GM23338 (cell line): ENCODE data around the gene BTBD1. TPM values are rescaled to one million over a fixed set of nuclear protein-coding genes. Genes with fewer than 3 reads are reported as not detected.

Experiments used
- ATAC-seq: fragments of 200-7000 bp; cut with Tn5 transposase; 3 replicates; pipeline ENCODE4 v1.9.1; 2020
- DNase-seq: peaks from one replicate; pipeline ENCODE4 v3.0.0-alpha.2; 2015; ENCODE audit warnings: low spot score
- H2AFZ ChIP-seq: fragments of 200-600 bp; sonication (generic); 2 replicates; pipeline ENCODE4 v1.8.0; 2016; ENCODE audit warnings: antibody characterized with exemption, mild to moderate bottlenecking, moderate library complexity
- H3F3A ChIP-seq: fragments of 200-600 bp; sonication (generic); replicated peaks from 2 replicates; pipeline ENCODE4 v1.8.0; 2017; ENCODE audit warnings: antibody characterized with exemption, mixed run types, low read depth
- H3K27ac ChIP-seq: fragments of 200-600 bp; sonication (generic); 2 replicates; pipeline ENCODE4 v1.6.1; 2016; ENCODE audit warnings: low read depth
- H3K27me3 ChIP-seq: fragments of 200-600 bp; sonication (generic); 2 replicates; pipeline ENCODE4 v1.8.0; 2016; ENCODE audit warnings: mild to moderate bottlenecking, mixed run types, moderate library complexity; ENCODE audit not compliant: insufficient read depth
- H3K36me3 ChIP-seq: fragments of 200-600 bp; sonication (generic); 2 replicates; pipeline ENCODE4 v1.8.0; 2016; ENCODE audit warnings: mild to moderate bottlenecking; ENCODE audit not compliant: insufficient read depth
- H3K4me1 ChIP-seq: fragments of 200-600 bp; sonication (generic); 2 replicates; pipeline ENCODE4 v1.8.0; 2016; ENCODE audit warnings: mild to moderate bottlenecking, moderate library complexity; ENCODE audit not compliant: insufficient read depth
- H3K4me2 ChIP-seq: fragments of 200-600 bp; sonication (generic); 2 replicates; pipeline ENCODE4 v1.7.1; 2017; ENCODE audit warnings: mixed run types
- H3K4me3 ChIP-seq: fragments of 200-600 bp; sonication (generic); 2 replicates; pipeline ENCODE4 v1.6.1; 2016; ENCODE audit warnings: mixed run types
- H3K79me2 ChIP-seq: fragments of 200-600 bp; sonication (generic); replicated peaks from 2 replicates; pipeline ENCODE4 v1.8.0; 2017; ENCODE audit warnings: mild to moderate bottlenecking; ENCODE audit not compliant: insufficient read depth
- H3K9me2 ChIP-seq: fragments of 200-600 bp; sonication (generic); 2 replicates; pipeline ENCODE4 v1.8.0; 2017; ENCODE audit not compliant: insufficient read depth
- H4K20me1 ChIP-seq: fragments of 200-600 bp; sonication (generic); replicated peaks from 2 replicates; pipeline ENCODE4 v1.8.0; 2017; ENCODE audit warnings: mild to moderate bottlenecking; ENCODE audit not compliant: insufficient read depth
- H3K27ac Mint-ChIP-seq: 2 replicates; pipeline ENCODE4 v1.8.0; 2020; ENCODE audit warnings: inconsistent platforms, mild to moderate bottlenecking, moderate library complexity, mixed read lengths
- H3K27me3 Mint-ChIP-seq: 3 replicates; pipeline ENCODE4 v1.8.0; 2022; ENCODE audit warnings: low read depth, mild to moderate bottlenecking, moderate library complexity, mixed read lengths, inconsistent platforms; ENCODE audit not compliant: insufficient read depth, poor library complexity
- H3K36me3 Mint-ChIP-seq: 3 replicates; pipeline ENCODE4 v1.8.0; 2021; ENCODE audit warnings: low read depth, mild to moderate bottlenecking, inconsistent platforms, moderate library complexity, mixed read lengths
- H3K4me1 Mint-ChIP-seq: 3 replicates; pipeline ENCODE4 v1.8.0; 2020; ENCODE audit warnings: mild to moderate bottlenecking, inconsistent platforms, mixed read lengths
- H3K4me3 Mint-ChIP-seq: 3 replicates; pipeline ENCODE4 v1.8.0; 2021; ENCODE audit warnings: moderate library complexity, mild to moderate bottlenecking, inconsistent platforms, mixed read lengths
- H3K9me3 Mint-ChIP-seq: 3 replicates; pipeline ENCODE4 v1.8.0; 2020; ENCODE audit warnings: moderate library complexity, mild to moderate bottlenecking, inconsistent platforms, mixed read lengths
- CREB1 ChIP-seq: fragments of 250-450 bp; sonication (Bioruptor Pico); IDR thresholded peaks from 2 replicates; pipeline ENCODE4 v1.5.0; 2020; ENCODE audit warnings: low read depth, mild to moderate bottlenecking, moderate library complexity
- EZH2 ChIP-seq: fragments of 200-600 bp; sonication (generic); IDR thresholded peaks from one replicate; pipeline ENCODE4 v1.8.0; 2017; ENCODE audit warnings: antibody characterized with exemption, mild to moderate bottlenecking, low read depth; ENCODE audit not compliant: unreplicated experiment
- EZH2phosphoT487 ChIP-seq: fragments of 200-600 bp; sonication (generic); IDR thresholded peaks from one replicate; pipeline ENCODE4 v1.8.1; 2018; ENCODE audit warnings: antibody characterized with exemption; ENCODE audit not compliant: unreplicated experiment
- JUNB ChIP-seq: IDR thresholded peaks from one replicate; pipeline ENCODE4 v1.6.1; 2016; ENCODE audit warnings: antibody characterized with exemption; ENCODE audit not compliant: unreplicated experiment
- NANOG ChIP-seq: IDR thresholded peaks from 2 replicates; pipeline ENCODE4 v1.6.1; 2016; ENCODE audit warnings: antibody characterized with exemption, borderline replicate concordance
- POLR2AphosphoS5 ChIP-seq: IDR thresholded peaks from 2 replicates; pipeline ENCODE4 v1.6.1; 2016; ENCODE audit warnings: antibody characterized with exemption, low read depth
- STAT1 ChIP-seq: IDR thresholded peaks from one replicate; pipeline ENCODE4 v1.6.1; 2016; ENCODE audit warnings: antibody characterized with exemption; ENCODE audit not compliant: unreplicated experiment
- ZNF114 ChIP-seq: fragments of 250-450 bp; sonication (Bioruptor Pico); IDR thresholded peaks from 2 replicates; pipeline ENCODE4 v1.5.0; 2020; ENCODE audit warnings: mild to moderate bottlenecking, moderate library complexity
- ZNF331 ChIP-seq: fragments of 250-450 bp; sonication (Bioruptor Pico); IDR thresholded peaks from 2 replicates; pipeline ENCODE4 v1.5.0; 2020; ENCODE audit warnings: low read depth, mild to moderate bottlenecking, moderate library complexity
- ZNF462 ChIP-seq: fragments of 250-450 bp; sonication (Bioruptor Pico); IDR thresholded peaks from 2 replicates; pipeline ENCODE4 v1.5.0; 2020; ENCODE audit warnings: mild to moderate bottlenecking, moderate library complexity
- polyA plus RNA-seq: library from polyadenylated mRNA; unstranded; fragments of >200 nt; fragmentation: Nextera tagmentation; extraction: Ambion mirVana; gene quantifications from 2 replicates; pipeline ENCODE4 v1.2.1, GENCODE V29; 2016
- total RNA-seq: library from RNA; depleted of rRNA; stranded (reverse); fragments of >200 nt; shearing (Covaris generic); gene quantifications from 2 replicates; pipeline ENCODE4 v1.2.3, GENCODE V29; 2014
- TF ChIP-seq, protein P1 (sequence below), 2 experiments: fragments of 200-600 bp in 1 of 2; sonication (generic) in 1 of 2; conservative IDR thresholded peaks; 2 replicates each; pipeline versions ENCODE4 v1.5.1 to v1.6.1; 2016 to 2017; ENCODE audit warnings: antibody characterized with exemption in 2 of 2, low read depth in 2 of 2, mild to moderate bottlenecking in 2 of 2, moderate library complexity in 1 of 2
- TF ChIP-seq, protein P2 (sequence below): IDR thresholded peaks from 2 replicates; pipeline ENCODE4 v1.6.1; 2016; ENCODE audit warnings: antibody characterized with exemption

The BTBD1 gene
- total and polyA plus RNA-seq, 2 experiments from 2014 or later: 12.6 to 66.1 TPM

GRCh38 chr15:83100097-83100646 lies 33.1 kb upstream of the BTBD1 start (continued):
- no peak for TF ChIP-seq ZNF462
- no peak for TF ChIP-seq POLR2AphosphoS5
- TF ChIP-seq, protein P1, sequence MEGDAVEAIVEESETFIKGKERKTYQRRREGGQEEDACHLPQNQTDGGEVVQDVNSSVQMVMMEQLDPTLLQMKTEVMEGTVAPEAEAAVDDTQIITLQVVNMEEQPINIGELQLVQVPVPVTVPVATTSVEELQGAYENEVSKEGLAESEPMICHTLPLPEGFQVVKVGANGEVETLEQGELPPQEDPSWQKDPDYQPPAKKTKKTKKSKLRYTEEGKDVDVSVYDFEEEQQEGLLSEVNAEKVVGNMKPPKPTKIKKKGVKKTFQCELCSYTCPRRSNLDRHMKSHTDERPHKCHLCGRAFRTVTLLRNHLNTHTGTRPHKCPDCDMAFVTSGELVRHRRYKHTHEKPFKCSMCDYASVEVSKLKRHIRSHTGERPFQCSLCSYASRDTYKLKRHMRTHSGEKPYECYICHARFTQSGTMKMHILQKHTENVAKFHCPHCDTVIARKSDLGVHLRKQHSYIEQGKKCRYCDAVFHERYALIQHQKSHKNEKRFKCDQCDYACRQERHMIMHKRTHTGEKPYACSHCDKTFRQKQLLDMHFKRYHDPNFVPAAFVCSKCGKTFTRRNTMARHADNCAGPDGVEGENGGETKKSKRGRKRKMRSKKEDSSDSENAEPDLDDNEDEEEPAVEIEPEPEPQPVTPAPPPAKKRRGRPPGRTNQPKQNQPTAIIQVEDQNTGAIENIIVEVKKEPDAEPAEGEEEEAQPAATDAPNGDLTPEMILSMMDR (conservative IDR thresholded peaks at IDR 0.05; ENCODE audit: low read depth in 2 of 2): no peak

- no peak overlapping the region for H3K27ac Mint-ChIP-seq
- no peak for ATAC-seq
- no peak for TF ChIP-seq ZNF331
- TF ChIP-seq EZH2phosphoT487: no peak
- no peak for TF ChIP-seq CREB1 (CRISPR knock-in tag)
- no peak for TF ChIP-seq STAT1
- no peak for TF ChIP-seq EZH2
- TF ChIP-seq, protein P2, sequence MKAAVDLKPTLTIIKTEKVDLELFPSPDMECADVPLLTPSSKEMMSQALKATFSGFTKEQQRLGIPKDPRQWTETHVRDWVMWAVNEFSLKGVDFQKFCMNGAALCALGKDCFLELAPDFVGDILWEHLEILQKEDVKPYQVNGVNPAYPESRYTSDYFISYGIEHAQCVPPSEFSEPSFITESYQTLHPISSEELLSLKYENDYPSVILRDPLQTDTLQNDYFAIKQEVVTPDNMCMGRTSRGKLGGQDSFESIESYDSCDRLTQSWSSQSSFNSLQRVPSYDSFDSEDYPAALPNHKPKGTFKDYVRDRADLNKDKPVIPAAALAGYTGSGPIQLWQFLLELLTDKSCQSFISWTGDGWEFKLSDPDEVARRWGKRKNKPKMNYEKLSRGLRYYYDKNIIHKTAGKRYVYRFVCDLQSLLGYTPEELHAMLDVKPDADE: no peak
- TF ChIP-seq ZNF114: no peak
- no peak for TF ChIP-seq JUNB
- no peak for TF ChIP-seq NANOG
Observed at GRCh38 chr15:83099290-83099689, 32.2 kb upstream of the BTBD1 start.

More at GRCh38 chr15:83099290-83099689, 32.2 kb upstream of the BTBD1 start:
- no peak overlapping the region for H2AFZ ChIP-seq
- H3K79me2 ChIP-seq: no peaks in the 10 kb centered on the region
- H3F3A ChIP-seq: no peaks in the 10 kb centered on the region
- H3K4me1 ChIP-seq: no peaks in the 10 kb centered on the region
- H3K36me3 ChIP-seq: no peaks in the 10 kb centered on the region
- Mint-ChIP-seq H3K9me3 (no peaks in the 10 kb centered on the region), H3K4me3 (no peak overlapping the region), H3K4me1 (peaks cover 4% of the 10 kb centered on the region; the same call in 2 of the 3 replicates), H3K27me3 (peaks cover 8% of the 10 kb centered on the region), H3K36me3 (no peaks in the 10 kb centered on the region)
- H4K20me1 ChIP-seq: no peaks in the 10 kb centered on the region
- H3K9me2 ChIP-seq: no peaks in the 10 kb centered on the region
- no peak overlapping the region for H3K4me3 ChIP-seq
- no peaks in the 10 kb centered on the region for H3K27me3 ChIP-seq
- no peak overlapping the region for H3K4me2 ChIP-seq
- no peak for DNase-seq
- no peak overlapping the region for H3K27ac ChIP-seq
